ENCODE data around the gene EXO1.

Gene EXO1

GRCh38 chr1:241895013-241895412 lies 47.0 kb downstream of the EXO1 start:
- no peak for DNase-seq

GRCh38 chr1:241896670-241896962 lies 48.6 kb downstream of the EXO1 start:
- no peak for DNase-seq

- DNase-seq, result no peak
Observed at GRCh38 chr1:241899210-241899609, 51.2 kb downstream of the EXO1 start.

- no peak for DNase-seq
Observed at GRCh38 chr1:241900381-241900780, 52.4 kb downstream of the EXO1 start.

- no peak for DNase-seq
Observed at GRCh38 chr1:241902391-241903065, 54.5 kb downstream of the EXO1 start.

GRCh38 chr1:241916196-241916595 lies 68.2 kb downstream of the EXO1 start:
- no peak for DNase-seq

- no peak for DNase-seq
Observed at GRCh38 chr1:241917487-241917886, 69.5 kb downstream of the EXO1 start.

- peak; percentile 24 for DNase-seq
Observed at GRCh38 chr1:241918879-241919278, 70.9 kb downstream of the EXO1 start.

GRCh38 chr1:241924080-241924808 lies 76.2 kb downstream of the EXO1 start:
- DNase-seq, result no peak

GRCh38 chr1:241926141-241926540 lies 78.1 kb downstream of the EXO1 start:
- no peak for DNase-seq

- no peak for DNase-seq
Observed at GRCh38 chr1:241927321-241927720, 79.3 kb downstream of the EXO1 start.

GRCh38 chr1:241932845-241933244 lies 84.8 kb downstream of the EXO1 start:
- DNase-seq, result no peak

GRCh38 chr1:241934201-241934848 lies 86.3 kb downstream of the EXO1 start:
- no peak for DNase-seq

- DNase-seq, result no peak
Observed at GRCh38 chr1:241934866-241935265, 86.9 kb downstream of the EXO1 start.

All from T1000 (cell line).